Esophagus muscularis mucosa (tissue), 4 donors: ENCODE results near the gene CCDC149. TPM values are rescaled to one million over a fixed set of nuclear protein-coding genes. Genes with fewer than 3 reads are reported as not detected.

Experiments
- DNase-seq: peaks from one replicate; pipeline ENCODE4 v3.0.0-alpha.2; 2017; ENCODE audit errors: extremely low spot score
- H3K27ac ChIP-seq, 4 donors: fragments of 200-600 bp; sonication (generic); replicated peaks in 1 of 4; 1 replicate in 3 of 4; 2 replicates in 1 of 4; pipeline ENCODE4 v1.5.1; 2016 to 2019; ENCODE audit warnings: mild to moderate bottlenecking in 1 of 4
- H3K27me3 ChIP-seq, 4 donors: fragments of 200-600 bp; sonication (generic); one replicate each; pipeline versions ENCODE4 v1.5.1 to v1.6.0; 2016 to 2019
- H3K36me3 ChIP-seq, 4 donors: fragments of 200-600 bp; sonication (generic); one replicate each; pipeline ENCODE4 v1.5.1; 2016 to 2019
- H3K4me1 ChIP-seq, 4 donors: fragments of 200-600 bp; sonication (generic); one replicate each; pipeline ENCODE4 v1.5.1; 2016 to 2019
- H3K4me3 ChIP-seq, 4 donors: fragments of 200-600 bp; sonication (generic); 1 replicate in 2 of 4; 2 replicates in 2 of 4; pipeline ENCODE4 v1.5.1; 2016 to 2019; ENCODE audit warnings: mild to moderate bottlenecking in 4 of 4, moderate library complexity in 1 of 4
- H3K9me3 ChIP-seq, 4 donors: fragments of 200-600 bp; sonication (generic); 1 replicate in 3 of 4; 2 replicates in 1 of 4; pipeline ENCODE4 v1.5.1; 2016 to 2019
- EP300 ChIP-seq: sonication (generic); formaldehyde crosslinking; IDR thresholded peaks from one replicate; pipeline ENCODE4 v1.6.1; 2017; ENCODE audit warnings: antibody characterized with exemption
- POLR2A ChIP-seq: fragments of 450-650 bp; IDR thresholded peaks from one replicate; pipeline ENCODE4 v1.6.1; 2017; ENCODE audit warnings: antibody characterized with exemption, moderate library complexity, mild to moderate bottlenecking, low read depth
- POLR2AphosphoS5 ChIP-seq, 2 donors: sonication (generic); formaldehyde crosslinking; IDR thresholded peaks; one replicate each; pipeline ENCODE4 v1.6.1; 2017; ENCODE audit warnings: antibody characterized with exemption in 2 of 2
- WGBS: methylation state at CpG from one replicate; pipeline ENCODE4 v1.1.5; 2018; 5-methylcytosine and 5-hydroxymethylcytosine counted together
- intact Hi-C: fragments of 100-400 bp; cut with DNase I; formaldehyde crosslinking; loops from one replicate; pipeline ENCODE4 v1.15.1; 2023
- total RNA-seq, 4 donors: library from RNA; depleted of rRNA; stranded (reverse); fragments of >200 nt; gene quantifications; one replicate each; pipeline versions ENCODE4 v1.1.0 to v1.2.1, GENCODE V29; 2016
- TF ChIP-seq, protein P1 (sequence below), 3 experiments: fragments of 200-600 bp in 2 of 3; fragments of 450-650 bp in 1 of 3; sonication (generic) in 2 of 3; IDR thresholded peaks; one replicate each; pipeline ENCODE4 v1.5.1; 2017 to 2019; ENCODE audit warnings: antibody characterized with exemption in 3 of 3, mild to moderate bottlenecking in 2 of 3, moderate library complexity in 1 of 3

Gene CCDC149
- total RNA-seq, 4 donors from 2014 or later, result 21.0 to 37.9 (median 34.0) TPM

DNA sequence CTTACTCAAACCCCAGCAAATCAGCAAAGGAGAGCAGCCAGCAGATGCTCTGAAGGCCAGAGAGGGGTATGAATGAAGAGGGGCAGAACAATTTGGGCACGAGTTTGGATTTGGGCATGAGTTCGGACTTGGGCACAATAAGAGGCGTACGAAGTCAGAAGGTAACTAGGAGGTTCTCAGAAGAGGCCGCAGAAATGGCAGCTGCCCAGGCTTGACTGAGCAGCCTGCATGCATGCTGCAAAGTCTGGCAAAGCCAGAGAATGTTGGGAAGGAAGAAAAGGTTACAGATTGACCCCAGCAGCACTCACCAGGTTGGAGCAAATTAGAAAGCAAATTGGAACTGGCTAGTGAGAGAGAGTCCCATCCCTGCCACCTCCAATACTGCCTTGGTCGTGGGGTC is 15.2 kb downstream of the CCDC149 start:
- no peaks in the 10 kb centered on the region for H3K27me3 ChIP-seq
- 90% methylated on average over 6 of the region's 6 CpGs for WGBS
- H3K4me3 ChIP-seq, result no peak overlapping the region
- intact Hi-C loops, result no loop called here
- no peaks in the 10 kb centered on the region for H3K9me3 ChIP-seq
- H3K4me1 ChIP-seq, result peaks cover 0 to 32% (median 22%) of the 10 kb centered on the region in 4 donors
- H3K27ac ChIP-seq, result peak overlapping the region in 3 of 4 donors; percentile 12 to 40 (median 27)
- no peak for DNase-seq
- H3K36me3 ChIP-seq, result peaks cover 0 to 16% (median 6%) of the 10 kb centered on the region in 4 donors
- no peak for TF ChIP-seq POLR2A
- TF ChIP-seq EP300, result no peak
- TF ChIP-seq, protein P1, sequence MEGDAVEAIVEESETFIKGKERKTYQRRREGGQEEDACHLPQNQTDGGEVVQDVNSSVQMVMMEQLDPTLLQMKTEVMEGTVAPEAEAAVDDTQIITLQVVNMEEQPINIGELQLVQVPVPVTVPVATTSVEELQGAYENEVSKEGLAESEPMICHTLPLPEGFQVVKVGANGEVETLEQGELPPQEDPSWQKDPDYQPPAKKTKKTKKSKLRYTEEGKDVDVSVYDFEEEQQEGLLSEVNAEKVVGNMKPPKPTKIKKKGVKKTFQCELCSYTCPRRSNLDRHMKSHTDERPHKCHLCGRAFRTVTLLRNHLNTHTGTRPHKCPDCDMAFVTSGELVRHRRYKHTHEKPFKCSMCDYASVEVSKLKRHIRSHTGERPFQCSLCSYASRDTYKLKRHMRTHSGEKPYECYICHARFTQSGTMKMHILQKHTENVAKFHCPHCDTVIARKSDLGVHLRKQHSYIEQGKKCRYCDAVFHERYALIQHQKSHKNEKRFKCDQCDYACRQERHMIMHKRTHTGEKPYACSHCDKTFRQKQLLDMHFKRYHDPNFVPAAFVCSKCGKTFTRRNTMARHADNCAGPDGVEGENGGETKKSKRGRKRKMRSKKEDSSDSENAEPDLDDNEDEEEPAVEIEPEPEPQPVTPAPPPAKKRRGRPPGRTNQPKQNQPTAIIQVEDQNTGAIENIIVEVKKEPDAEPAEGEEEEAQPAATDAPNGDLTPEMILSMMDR (IDR thresholded peaks at IDR 0.05), result no peak
- no peak for TF ChIP-seq POLR2AphosphoS5 (IDR thresholded peaks at IDR 0.05)

- no peak for DNase-seq
- no peaks in the 10 kb centered on the region for H3K9me3 ChIP-seq
- intact Hi-C loops, result no loop called here
- no peak overlapping the region for H3K4me3 ChIP-seq
- H3K27ac ChIP-seq, result peak overlapping the region in 3 of 4 donors; percentile 12 to 40 (median 27)
- H3K27me3 ChIP-seq, result no peaks in the 10 kb centered on the region
- peaks cover 0 to 19% (median 7%) of the 10 kb centered on the region in 4 donors for H3K36me3 ChIP-seq
- 75% methylated on average over 5 of the region's 5 CpGs for WGBS
- no peak for TF ChIP-seq POLR2A
- no peak for TF ChIP-seq EP300
- TF ChIP-seq, protein P1 (IDR thresholded peaks at IDR 0.05), result no peak
- TF ChIP-seq POLR2AphosphoS5 (IDR thresholded peaks at IDR 0.05), result no peak
- H3K4me1 ChIP-seq, result peaks cover 0 to 32% (median 22%) of the 10 kb centered on the region in 4 donors
These were observed 15.9 kb downstream of the CCDC149 start for GRCh38 chr4:24896977-24897376.

- intact Hi-C loops, result no loop called here
- peaks cover 0 to 32% (median 22%) of the 10 kb centered on the region in 4 donors for H3K4me1 ChIP-seq
- WGBS, result 63% methylated on average over 3 of the region's 3 CpGs
- no peak overlapping the region for H3K4me3 ChIP-seq
- peaks cover 0 to 27% (median 9%) of the 10 kb centered on the region in 4 donors for H3K36me3 ChIP-seq
- no peak overlapping the region for H3K27ac ChIP-seq
- no peaks in the 10 kb centered on the region for H3K9me3 ChIP-seq
- TF ChIP-seq, protein P1 (IDR thresholded peaks at IDR 0.05), result no peak
- TF ChIP-seq POLR2AphosphoS5 (IDR thresholded peaks at IDR 0.05) (no peak), EP300 (no peak), POLR2A (no peak)
- no peaks in the 10 kb centered on the region for H3K27me3 ChIP-seq
- DNase-seq, result no peak
These were observed 16.8 kb downstream of the CCDC149 start for GRCh38 chr4:24896056-24896455.

GRCh38 chr4:24895461-24895860 is 17.4 kb downstream of the CCDC149 start:
- 92% methylated on average over 1 of the region's 1 CpG for WGBS
- Histone ChIP-seq H3K9me3 (no peaks in the 10 kb centered on the region), H3K27ac (no peak overlapping the region), H3K27me3 (no peaks in the 10 kb centered on the region), H3K36me3 (peaks cover 0 to 27% (median 11%) of the 10 kb centered on the region in 4 donors), H3K4me1 (peaks cover 0 to 32% (median 22%) of the 10 kb centered on the region in 4 donors), H3K4me3 (no peak overlapping the region)
- intact Hi-C loops, result no loop called here
- no peak for DNase-seq
- TF ChIP-seq, protein P1 (IDR thresholded peaks at IDR 0.05), result no peak
- TF ChIP-seq POLR2AphosphoS5 (IDR thresholded peaks at IDR 0.05) (no peak), EP300 (no peak)

DNA sequence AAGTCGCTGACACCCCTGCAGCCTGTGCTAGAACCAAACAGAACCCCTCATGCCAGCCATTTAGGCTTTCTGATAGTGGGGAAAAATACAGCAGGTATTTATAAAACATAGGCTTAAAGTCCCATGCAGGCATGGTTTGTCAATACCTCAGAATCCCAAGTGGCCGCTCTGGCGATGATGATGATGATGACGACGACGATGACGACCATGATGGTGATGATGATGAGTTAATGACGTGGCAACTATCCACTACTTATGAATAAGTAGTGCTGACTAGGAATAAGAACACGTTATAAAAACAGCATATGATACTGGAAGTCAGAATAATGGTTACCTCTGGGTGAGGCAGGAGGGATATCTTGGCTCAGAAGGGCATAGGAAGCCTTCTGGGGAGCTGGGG is 18.0 kb downstream of the CCDC149 start:
- peaks cover 0 to 32% (median 22%) of the 10 kb centered on the region in 4 donors for H3K4me1 ChIP-seq
- H3K36me3 ChIP-seq, result peaks cover 0 to 27% (median 12%) of the 10 kb centered on the region in 4 donors
- 96% methylated on average over 9 of the region's 9 CpGs for WGBS
- H3K27ac ChIP-seq, result no peak overlapping the region
- no peaks in the 10 kb centered on the region for H3K9me3 ChIP-seq
- intact Hi-C loops, result no loop called here
- TF ChIP-seq POLR2AphosphoS5 (IDR thresholded peaks at IDR 0.05) (no peak), POLR2A (no peak), EP300 (no peak)
- TF ChIP-seq, protein P1 (IDR thresholded peaks at IDR 0.05), result no peak
- DNase-seq, result no peak
- no peaks in the 10 kb centered on the region for H3K27me3 ChIP-seq
- no peak overlapping the region for H3K4me3 ChIP-seq
